Fibroblast of lung (primary cell): ENCODE measurements around the gene ANKRD53. TPM values are rescaled to one million over a fixed set of nuclear protein-coding genes. Genes with fewer than 3 reads are reported as not detected.

Source experiments
- DNase-seq, 2 donors: peaks; one replicate each; pipeline versions ENCODE4 v3.0.0 to v3.0.0-alpha.2; 2010; ENCODE audit warnings: low read depth in 2 of 2
- H2AFZ ChIP-seq: 2 replicates; pipeline ENCODE4 v1.5.1; 2012; ENCODE audit warnings: low read length, control low read depth, inconsistent platforms
- H3K27ac ChIP-seq: 2 replicates; pipeline ENCODE4 v1.5.1; 2011; ENCODE audit warnings: low read length, control low read depth; ENCODE audit not compliant: insufficient read depth
- H3K27me3 ChIP-seq: 2 replicates; pipeline ENCODE4 v1.5.1; 2011; ENCODE audit warnings: mild to moderate bottlenecking, low read length; ENCODE audit not compliant: control insufficient read depth, insufficient read depth
- H3K36me3 ChIP-seq: 2 replicates; pipeline ENCODE4 v1.5.1; 2011; ENCODE audit warnings: low read length; ENCODE audit not compliant: control insufficient read depth, insufficient read depth
- H3K4me1 ChIP-seq: 2 replicates; pipeline ENCODE4 v1.5.1; 2011; ENCODE audit warnings: low read length; ENCODE audit not compliant: control insufficient read depth, insufficient read depth; ENCODE audit errors: extremely low read depth
- H3K4me2 ChIP-seq: 2 replicates; pipeline ENCODE4 v1.5.1; 2011; ENCODE audit warnings: low read length, control low read depth; ENCODE audit not compliant: insufficient read depth; ENCODE audit errors: extremely low read depth
- H3K4me3 ChIP-seq, 4 experiments: fragments of 200-600 bp in 1 of 4; sonication (generic) in 1 of 4; replicated peaks in 1 of 4; 2 replicates each; pipeline ENCODE4 v1.5.1; 2011 to 2016; ENCODE audit warnings: low read length in 4 of 4, low read depth in 3 of 4, mild to moderate bottlenecking in 3 of 4, control low read depth in 2 of 4, inconsistent platforms in 1 of 4, mixed read lengths in 1 of 4; ENCODE audit not compliant: insufficient read depth in 1 of 4; ENCODE audit errors: control extremely low read depth in 1 of 4
- H3K79me2 ChIP-seq: 2 replicates; pipeline ENCODE4 v1.5.1; 2012; ENCODE audit warnings: mild to moderate bottlenecking, low read length, inconsistent platforms; ENCODE audit not compliant: control insufficient read depth, insufficient read depth
- H3K9ac ChIP-seq: 2 replicates; pipeline ENCODE4 v1.5.1; 2011; ENCODE audit warnings: mild to moderate bottlenecking, low read length, control low read depth; ENCODE audit not compliant: insufficient read depth
- H3K9me3 ChIP-seq: 2 replicates; pipeline ENCODE4 v1.5.1; 2012; ENCODE audit warnings: low read depth, low read length; ENCODE audit not compliant: control insufficient read depth, insufficient read depth
- H4K20me1 ChIP-seq: 2 replicates; pipeline ENCODE4 v1.5.1; 2011; ENCODE audit warnings: low read length; ENCODE audit not compliant: control insufficient read depth, insufficient read depth; ENCODE audit errors: extremely low read depth
- EZH2 ChIP-seq: IDR thresholded peaks from 2 replicates; pipeline ENCODE4 v1.5.1; 2012; ENCODE audit warnings: low read length, control low read depth, mild to moderate bottlenecking; ENCODE audit errors: missing control alignments
- polyA plus RNA-seq, 2 donors: library from polyadenylated mRNA; depleted of rRNA in 1 of 2; stranded (reverse) in 1 of 2; unstranded in 1 of 2; fragments of >200 nt; gene quantifications; 2 replicates each; pipeline ENCODE4 v1.2.1, GENCODE V29; 2011 to 2012; ENCODE audit warnings: missing spikeins in 1 of 2
- total RNA-seq: library from RNA; depleted of rRNA; stranded (reverse); fragments of >200 nt; gene quantifications from 2 replicates; pipeline ENCODE4 v1.2.1, GENCODE V29; 2014
- TF ChIP-seq, protein P1 (sequence below), 2 donors: IDR thresholded peaks in 1 of 2; conservative IDR thresholded peaks in 1 of 2; 1 replicate in 1 of 2; 2 replicates in 1 of 2; pipeline ENCODE4 v1.5.1; 2011 to 2012; ENCODE audit warnings: low read length in 2 of 2, control low read depth in 1 of 2, inconsistent platforms in 1 of 2, low read depth in 1 of 2, mild to moderate bottlenecking in 1 of 2

Gene ANKRD53
- total and polyA plus RNA-seq, 2 donors (not counting 1 experiment from before 2014, with no cell fraction given) = 0.58 to 1.3 TPM

DNA sequence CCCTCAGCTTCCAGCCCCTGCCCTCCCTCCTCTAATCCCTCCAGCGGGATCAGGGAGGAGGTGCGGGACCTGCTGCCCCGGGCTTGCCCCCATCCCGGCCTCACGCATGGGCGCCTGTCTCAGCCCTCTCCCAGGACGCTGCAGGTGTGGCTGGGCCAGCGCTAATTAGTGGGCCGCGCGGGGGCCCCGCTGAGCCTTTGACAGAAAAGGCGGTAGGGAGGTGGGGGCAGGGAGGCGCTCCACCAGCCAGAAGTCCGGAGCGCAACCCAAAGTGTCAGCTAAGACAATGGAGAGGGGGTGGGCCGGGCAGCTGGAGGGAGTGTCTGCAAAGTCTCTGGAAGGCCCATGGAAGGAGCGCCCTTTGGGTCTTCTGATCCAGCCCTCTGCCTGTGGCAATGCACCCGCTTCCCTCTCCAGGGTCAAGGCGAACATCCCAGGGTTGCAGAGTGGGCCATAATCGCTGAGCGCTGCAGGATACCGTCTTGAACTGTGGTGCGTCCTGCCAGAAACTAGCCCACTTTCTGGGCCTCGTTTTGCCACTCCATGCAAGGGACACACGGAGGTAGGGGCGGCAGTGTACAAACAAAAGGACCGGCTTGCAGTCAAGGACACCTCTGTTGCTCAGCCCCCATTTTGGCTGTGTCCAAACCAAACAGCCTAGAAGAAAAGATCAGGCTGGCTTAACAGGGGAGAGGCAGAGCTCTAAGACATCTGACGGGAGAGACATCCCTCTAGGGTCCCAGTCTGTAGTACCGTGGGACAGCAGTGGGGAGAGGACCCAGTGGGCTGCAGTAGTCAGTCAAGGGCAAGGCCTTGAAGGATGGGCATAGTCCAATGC, 39.2 kb upstream of the ANKRD53 start:
- Histone ChIP-seq H3K4me2 (no peak overlapping the region), H3K27ac (no peak overlapping the region), H3K79me2 (no peaks in the 10 kb centered on the region), H3K27me3 (no peaks in the 10 kb centered on the region), H3K9ac (no peak overlapping the region), H4K20me1 (no peaks in the 10 kb centered on the region), H2AFZ (no peak overlapping the region), H3K9me3 (no peaks in the 10 kb centered on the region), H3K4me3 (no peak overlapping the region), H3K4me1 (no peaks in the 10 kb centered on the region), H3K36me3 (no peaks in the 10 kb centered on the region)
- DNase-seq = no peak
- no peak for TF ChIP-seq EZH2

DNA sequence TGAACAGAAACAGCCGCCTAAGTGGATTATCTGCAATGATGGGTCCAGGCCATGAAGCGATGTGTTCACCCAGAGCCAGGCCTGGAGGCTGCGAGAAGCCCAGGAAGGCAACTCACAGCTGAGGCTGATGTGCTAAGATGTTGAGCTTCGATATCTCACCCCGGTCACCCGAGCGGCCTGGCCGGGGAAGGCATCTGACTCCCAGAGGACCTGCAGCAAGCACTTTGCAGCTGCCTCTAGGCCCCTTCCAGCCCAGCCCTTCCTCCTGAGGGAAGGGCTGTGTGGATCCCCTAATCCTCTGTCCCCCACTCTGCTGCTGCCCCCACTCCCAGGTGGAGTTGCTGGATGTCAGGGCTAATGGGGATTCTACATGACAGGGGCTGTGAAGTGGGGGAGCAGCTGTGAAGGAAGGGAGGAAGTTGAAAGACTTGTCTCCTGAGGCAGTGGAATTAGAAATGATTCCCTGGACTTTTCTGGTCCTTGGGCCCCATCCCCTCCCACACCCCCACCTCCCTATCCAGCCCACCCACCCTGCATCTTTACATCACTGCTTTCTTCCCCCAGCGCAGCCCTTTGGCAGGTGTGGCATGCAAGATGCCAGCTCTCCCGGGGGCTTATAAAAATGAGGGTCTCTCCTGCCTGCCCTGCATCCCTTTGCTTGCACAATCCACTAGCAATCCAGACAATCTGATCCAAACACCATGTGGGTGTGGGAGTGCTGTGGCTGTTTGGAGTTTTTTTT, 38.4 kb upstream of the ANKRD53 start:
- no peaks in the 10 kb centered on the region for H4K20me1 ChIP-seq
- no peaks in the 10 kb centered on the region for H3K36me3 ChIP-seq
- no peaks in the 10 kb centered on the region for H3K27me3 ChIP-seq
- no peak for TF ChIP-seq EZH2
- TF ChIP-seq, protein P1, sequence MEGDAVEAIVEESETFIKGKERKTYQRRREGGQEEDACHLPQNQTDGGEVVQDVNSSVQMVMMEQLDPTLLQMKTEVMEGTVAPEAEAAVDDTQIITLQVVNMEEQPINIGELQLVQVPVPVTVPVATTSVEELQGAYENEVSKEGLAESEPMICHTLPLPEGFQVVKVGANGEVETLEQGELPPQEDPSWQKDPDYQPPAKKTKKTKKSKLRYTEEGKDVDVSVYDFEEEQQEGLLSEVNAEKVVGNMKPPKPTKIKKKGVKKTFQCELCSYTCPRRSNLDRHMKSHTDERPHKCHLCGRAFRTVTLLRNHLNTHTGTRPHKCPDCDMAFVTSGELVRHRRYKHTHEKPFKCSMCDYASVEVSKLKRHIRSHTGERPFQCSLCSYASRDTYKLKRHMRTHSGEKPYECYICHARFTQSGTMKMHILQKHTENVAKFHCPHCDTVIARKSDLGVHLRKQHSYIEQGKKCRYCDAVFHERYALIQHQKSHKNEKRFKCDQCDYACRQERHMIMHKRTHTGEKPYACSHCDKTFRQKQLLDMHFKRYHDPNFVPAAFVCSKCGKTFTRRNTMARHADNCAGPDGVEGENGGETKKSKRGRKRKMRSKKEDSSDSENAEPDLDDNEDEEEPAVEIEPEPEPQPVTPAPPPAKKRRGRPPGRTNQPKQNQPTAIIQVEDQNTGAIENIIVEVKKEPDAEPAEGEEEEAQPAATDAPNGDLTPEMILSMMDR (conservative IDR thresholded peaks at IDR 0.05 in 1 of 2, IDR thresholded peaks at IDR 0.05 in 1 of 2; ENCODE audit: low read depth in 1 of 2, low read length in 2 of 2) = no peak
- no peak for DNase-seq
- H3K4me1 ChIP-seq = no peaks in the 10 kb centered on the region
- no peak overlapping the region for H3K27ac ChIP-seq
- H3K9me3 ChIP-seq = no peaks in the 10 kb centered on the region
- no peak overlapping the region for H3K9ac ChIP-seq
- no peak overlapping the region for H3K4me3 ChIP-seq
- H3K79me2 ChIP-seq = no peaks in the 10 kb centered on the region
- no peak overlapping the region for H3K4me2 ChIP-seq
- no peak overlapping the region for H2AFZ ChIP-seq

DNA sequence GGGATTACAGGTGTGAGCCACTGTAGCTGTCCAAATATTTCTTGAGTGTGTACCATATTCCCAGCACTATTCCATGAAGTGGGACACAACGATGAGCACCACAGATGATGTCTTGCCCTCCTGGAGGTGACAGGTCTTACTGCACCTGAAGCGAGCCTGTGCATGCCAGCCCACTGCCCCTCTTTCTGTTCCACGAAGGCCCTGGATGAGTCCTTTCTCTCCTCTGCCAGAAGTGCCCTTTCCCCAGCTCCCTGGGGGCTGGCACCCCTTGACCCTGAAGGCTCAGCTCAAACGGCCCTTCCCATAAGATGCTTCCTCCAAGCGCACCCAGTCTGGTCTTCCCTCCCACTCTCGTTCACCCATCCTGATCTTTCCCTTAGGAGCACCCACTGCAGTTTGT, 37.2 kb upstream of the ANKRD53 start:
- TF ChIP-seq EZH2 = no peak
- TF ChIP-seq, protein P1 (conservative IDR thresholded peaks at IDR 0.05 in 1 of 2, IDR thresholded peaks at IDR 0.05 in 1 of 2; ENCODE audit: low read depth in 1 of 2, low read length in 2 of 2) = no peak
- Histone ChIP-seq H3K9me3 (no peaks in the 10 kb centered on the region), H4K20me1 (no peaks in the 10 kb centered on the region), H3K4me1 (peaks cover 2% of the 10 kb centered on the region), H3K4me2 (no peak overlapping the region), H3K4me3 (no peak overlapping the region), H3K79me2 (no peaks in the 10 kb centered on the region), H3K27me3 (no peaks in the 10 kb centered on the region), H3K36me3 (no peaks in the 10 kb centered on the region), H3K27ac (no peak overlapping the region), H2AFZ (no peak overlapping the region), H3K9ac (no peak overlapping the region)
- no peak for DNase-seq
